NCI-H2029 (cell line): Measurements from ENCODE around the gene JAML.
"Not testable (repeated sequence)": the region's sequence is repeated elsewhere in the genome, so short reads cannot be mapped to it uniquely, and the experiment has no call there.

Experiments used
- DNase-seq: peaks from one replicate; lab custom pipeline; 2025; lab: John Stamatoyannopoulos, UW

The JAML gene

GRCh38 chr11:118193910-118194566 lies 30.8 kb downstream of the JAML start:
- DNase-seq, result no peak

- not testable (repeated sequence) for DNase-seq
These were observed 32.0 kb downstream of the JAML start for GRCh38 chr11:118192817-118193216.

- DNase-seq, result not testable (repeated sequence)
These were observed 33.8 kb downstream of the JAML start for GRCh38 chr11:118190942-118191506.

GRCh38 chr11:118186346-118187107 lies 38.3 kb downstream of the JAML start:
- DNase-seq, result no peak

- no peak for DNase-seq
These were observed 39.8 kb downstream of the JAML start for GRCh38 chr11:118184784-118185579.

- DNase-seq, result not testable (repeated sequence)
These were observed 41.1 kb downstream of the JAML start for GRCh38 chr11:118183691-118184090.

- DNase-seq, result no peak
These were observed 44.5 kb downstream of the JAML start for GRCh38 chr11:118180300-118180703.

GRCh38 chr11:118176778-118177134 lies 48.1 kb downstream of the JAML start:
- no peak for DNase-seq

- no peak for DNase-seq
These were observed 48.6 kb downstream of the JAML start, which contains the start of gene SCN2B for GRCh38 chr11:118175993-118176777. SCN2B (minus strand) TSS chr11:118176639; CDS start chr11:118176431, 208 bp downstream.

GRCh38 chr11:118175031-118175992 lies 49.5 kb downstream of the JAML start:
- DNase-seq, result no peak

GRCh38 chr11:118174006-118174567 lies 50.7 kb downstream of the JAML start:
- DNase-seq, result no peak

GRCh38 chr11:118172356-118172755 lies 52.5 kb downstream of the JAML start:
- no peak for DNase-seq

GRCh38 chr11:118171269-118172062 lies 53.3 kb downstream of the JAML start:
- peak; percentile 50 for DNase-seq

GRCh38 chr11:118170882-118171268 lies 53.9 kb downstream of the JAML start:
- DNase-seq, result no peak

- no peak for DNase-seq
These were observed 54.6 kb downstream of the JAML start for GRCh38 chr11:118170231-118170630.

- no peak for DNase-seq
These were observed 55.3 kb downstream of the JAML start for GRCh38 chr11:118169300-118170140.

GRCh38 chr11:118168751-118169150 lies 56.1 kb downstream of the JAML start:
- no peak for DNase-seq

GRCh38 chr11:118168316-118168715 lies 56.5 kb downstream of the JAML start:
- no peak for DNase-seq
